Stimulated activated CD8-positive, alpha-beta memory T cell treated with anti-CD3 and anti-CD28 coated beads, Interleukin-2, amount 100 ng/mL, for 1 hour (primary cell): ENCODE results near the gene NEMF.
"Not testable (repeated sequence)": the region's sequence is repeated elsewhere in the genome, so short reads cannot be mapped to it uniquely, and the experiment has no call there.

ENCODE experiments used
- DNase-seq, 2 donors: peaks; one replicate each; pipeline ENCODE4 v3.0.0-alpha.2; 2020; ENCODE audit warnings: low read depth in 2 of 2

Gene NEMF

GRCh38 chr14:49880267-49881064 lies 27.9 kb upstream of the NEMF start:
- DNase-seq = no peak

- DNase-seq = no peak
Measured at GRCh38 chr14:49879646-49880204, 27.1 kb upstream of the NEMF start.

- no peak for DNase-seq
Measured at GRCh38 chr14:49876563-49877127, 24.1 kb upstream of the NEMF start.

GRCh38 chr14:49875640-49876198 lies 23.1 kb upstream of the NEMF start:
- DNase-seq = no peak

DNA sequence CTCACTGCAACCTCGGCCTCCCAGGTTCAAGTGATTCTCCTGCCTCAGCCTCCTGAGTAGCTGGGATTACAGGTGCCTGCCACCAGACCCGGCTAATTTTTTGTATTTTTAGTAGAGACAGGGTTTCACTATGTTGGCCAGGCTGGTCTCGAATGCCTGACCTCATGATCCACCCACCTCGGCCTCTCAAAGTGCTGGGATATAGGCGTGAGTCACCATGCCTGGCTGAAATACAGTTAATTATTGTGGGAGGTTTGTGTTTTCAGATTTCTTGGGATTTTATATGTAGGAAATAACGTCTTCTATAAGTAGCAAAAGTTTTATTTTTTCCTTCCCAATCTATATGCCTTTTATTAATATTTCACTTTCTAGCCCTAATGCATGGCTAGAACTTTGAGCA lies 21.0 kb upstream of the NEMF start:
- DNase-seq = not testable (repeated sequence)

DNA sequence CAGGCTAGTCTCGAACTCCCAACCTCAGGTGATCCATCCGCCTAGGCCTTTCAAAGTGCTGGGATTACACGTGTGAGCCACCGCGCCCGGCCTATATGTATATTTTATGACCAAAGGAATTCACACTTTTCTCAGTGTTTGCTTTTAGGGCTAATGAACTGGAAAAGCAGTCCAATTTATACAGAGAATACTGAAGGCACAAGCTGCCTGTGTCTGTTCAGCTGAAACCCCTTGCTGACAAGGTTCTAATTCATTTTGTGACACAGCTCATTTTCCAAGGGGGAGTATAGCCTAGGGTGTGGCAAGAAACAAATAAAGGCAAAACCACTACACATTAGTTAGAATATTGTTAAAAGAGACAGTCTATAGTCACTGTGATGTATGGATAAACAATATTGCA lies 18.3 kb upstream of the NEMF start:
- no peak for DNase-seq

GRCh38 chr14:49868720-49869114 lies 16.1 kb upstream of the NEMF start:
- no peak for DNase-seq

DNA sequence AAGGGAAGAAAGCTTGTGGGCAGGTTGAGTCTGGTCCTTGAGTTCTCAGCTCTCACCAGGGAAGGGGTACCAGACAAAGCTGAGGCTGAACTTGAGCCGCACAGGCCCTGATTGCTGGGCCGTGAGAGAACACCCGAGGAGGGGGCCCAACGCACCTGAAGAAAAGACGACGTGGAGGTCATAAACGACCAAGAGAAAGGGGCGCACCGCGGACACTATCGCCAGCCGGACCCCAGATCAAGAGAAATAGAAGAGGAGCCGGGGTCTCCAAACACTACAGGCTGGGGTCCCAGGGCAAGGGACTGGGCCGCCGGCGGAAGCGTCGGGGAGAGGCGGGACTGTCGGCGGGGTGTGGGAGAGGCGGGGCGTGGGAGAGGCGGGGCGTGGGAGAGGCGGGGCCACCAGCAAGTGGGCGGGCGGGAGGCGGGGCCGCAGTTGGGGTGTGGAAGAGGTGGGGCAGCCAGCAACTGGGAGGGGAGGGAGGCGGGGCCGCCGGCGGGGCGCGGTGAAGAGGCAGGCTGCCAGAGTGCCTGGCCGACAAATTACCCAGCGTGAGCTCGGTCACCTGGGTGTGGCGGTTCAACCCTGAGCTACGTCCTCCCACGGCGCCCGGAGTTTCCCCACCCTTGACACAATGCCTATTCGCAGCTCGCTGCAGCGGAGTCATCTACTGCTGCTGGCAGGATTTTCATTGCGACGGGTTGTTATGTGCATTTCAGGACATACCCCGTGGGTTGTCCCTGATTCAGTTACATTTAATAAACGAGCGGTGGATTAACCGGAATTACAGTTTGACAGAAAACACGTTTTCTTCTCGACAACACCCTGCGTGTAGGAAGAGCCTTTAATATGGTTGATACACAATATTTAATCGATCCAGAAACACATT lies 15.5 kb upstream of the NEMF start:
- peak; percentile 96 to 98 for DNase-seq

DNA sequence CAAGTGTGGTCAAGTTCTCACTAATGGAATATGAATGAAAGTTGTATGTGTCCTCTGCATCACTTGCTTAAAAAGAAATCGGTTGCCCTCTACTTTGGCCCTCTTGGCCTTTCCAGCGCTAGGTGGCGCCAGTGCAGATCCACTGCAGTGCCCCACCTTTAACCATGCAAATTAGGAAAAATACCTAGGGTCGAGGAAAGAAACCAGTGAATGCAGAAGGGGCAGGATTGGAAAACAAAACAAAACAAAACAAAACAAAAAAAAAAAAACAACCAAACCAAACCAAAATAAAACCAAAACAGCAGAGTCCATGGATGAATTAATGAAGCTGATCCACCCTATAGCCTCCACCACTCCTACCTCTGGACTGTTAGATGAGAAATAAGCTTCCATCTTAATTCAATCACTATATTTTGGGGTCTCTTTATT lies 12.9 kb upstream of the NEMF start:
- DNase-seq = peak; percentile 62 to 66

- DNase-seq = no peak
Measured at GRCh38 chr14:49863487-49864281, 11.1 kb upstream of the NEMF start.

DNA sequence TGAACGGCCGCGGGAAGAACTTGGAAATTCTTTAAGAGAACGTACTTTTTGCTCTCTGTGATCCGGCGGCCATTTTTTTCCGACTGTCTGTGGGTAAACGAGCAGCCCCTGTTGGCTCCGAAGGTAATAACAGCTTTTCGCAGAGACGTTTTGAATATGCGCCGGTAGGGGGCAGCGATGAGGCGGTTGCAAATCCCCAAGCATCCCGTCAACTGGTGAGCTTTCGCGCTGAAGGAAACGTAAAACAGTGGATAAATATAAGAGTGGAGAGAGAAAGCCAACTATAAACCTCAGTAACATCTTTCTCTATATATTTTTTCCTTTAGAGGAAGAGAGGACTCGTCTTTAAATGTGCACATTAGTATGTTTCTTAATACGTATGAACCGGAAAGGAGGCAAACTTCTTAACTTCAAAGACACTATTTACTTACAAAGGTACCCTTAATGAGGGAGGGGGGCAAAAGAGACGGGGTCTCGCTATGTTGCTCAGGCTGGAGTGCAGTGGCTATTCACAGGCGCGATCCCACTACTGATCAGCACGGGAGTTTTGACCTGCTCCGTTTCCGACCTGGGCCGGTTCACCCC lies 9.6 kb upstream of the NEMF start:
- DNase-seq = peak; percentile 70 to 72

- DNase-seq = peak; percentile 33 to 46
Measured at GRCh38 chr14:49861699-49862088, 9.1 kb upstream of the NEMF start.

GRCh38 chr14:49860988-49861698 lies 8.6 kb upstream of the NEMF start:
- no peak for DNase-seq

DNA sequence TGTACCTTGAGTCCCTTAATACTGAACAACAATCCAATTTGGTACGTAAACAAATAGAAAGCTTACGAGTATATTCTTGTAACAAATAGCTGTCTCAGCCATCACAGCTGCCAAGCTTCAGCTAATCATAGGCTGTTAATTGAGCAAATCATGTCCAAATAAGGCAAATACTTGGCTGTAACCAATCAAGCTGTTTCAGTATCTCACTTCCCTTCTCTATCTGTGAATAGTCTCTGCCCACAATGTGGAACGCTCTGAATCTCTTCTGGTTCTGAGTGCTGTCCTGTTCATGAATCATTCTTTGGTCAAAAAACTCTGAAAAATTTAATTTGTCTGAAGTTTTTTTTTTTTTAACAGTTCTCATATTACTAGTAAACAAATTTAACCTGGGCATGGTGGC lies 5.8 kb upstream of the NEMF start:
- no peak for DNase-seq

DNA sequence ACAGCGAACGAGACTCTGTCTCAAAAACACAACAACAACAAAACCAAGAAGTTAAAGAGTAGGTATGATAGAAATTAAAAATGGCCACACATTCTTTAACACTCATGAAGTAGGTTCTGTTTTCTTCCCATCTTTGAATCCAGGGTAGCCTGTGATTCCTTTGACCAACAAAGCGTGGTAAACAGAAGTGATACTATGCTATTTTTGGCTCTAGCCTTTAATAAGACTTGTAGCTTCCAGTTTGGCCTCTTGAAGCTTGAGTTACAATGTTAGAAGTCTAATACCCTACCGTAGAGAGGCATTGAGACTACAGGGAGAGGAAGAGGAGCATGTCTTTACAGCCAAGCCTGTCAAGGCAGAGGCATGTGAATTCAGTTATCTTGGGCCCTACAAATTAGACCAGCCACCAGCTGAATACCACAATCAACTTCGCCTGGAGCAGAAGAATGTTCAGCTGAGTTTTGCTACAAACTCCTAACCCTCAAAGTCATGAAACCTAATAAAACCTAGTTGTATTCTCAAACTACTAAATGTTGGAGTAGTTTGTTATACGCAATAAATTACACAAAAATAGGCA lies 4.9 kb upstream of the NEMF start:
- no peak for DNase-seq

DNA sequence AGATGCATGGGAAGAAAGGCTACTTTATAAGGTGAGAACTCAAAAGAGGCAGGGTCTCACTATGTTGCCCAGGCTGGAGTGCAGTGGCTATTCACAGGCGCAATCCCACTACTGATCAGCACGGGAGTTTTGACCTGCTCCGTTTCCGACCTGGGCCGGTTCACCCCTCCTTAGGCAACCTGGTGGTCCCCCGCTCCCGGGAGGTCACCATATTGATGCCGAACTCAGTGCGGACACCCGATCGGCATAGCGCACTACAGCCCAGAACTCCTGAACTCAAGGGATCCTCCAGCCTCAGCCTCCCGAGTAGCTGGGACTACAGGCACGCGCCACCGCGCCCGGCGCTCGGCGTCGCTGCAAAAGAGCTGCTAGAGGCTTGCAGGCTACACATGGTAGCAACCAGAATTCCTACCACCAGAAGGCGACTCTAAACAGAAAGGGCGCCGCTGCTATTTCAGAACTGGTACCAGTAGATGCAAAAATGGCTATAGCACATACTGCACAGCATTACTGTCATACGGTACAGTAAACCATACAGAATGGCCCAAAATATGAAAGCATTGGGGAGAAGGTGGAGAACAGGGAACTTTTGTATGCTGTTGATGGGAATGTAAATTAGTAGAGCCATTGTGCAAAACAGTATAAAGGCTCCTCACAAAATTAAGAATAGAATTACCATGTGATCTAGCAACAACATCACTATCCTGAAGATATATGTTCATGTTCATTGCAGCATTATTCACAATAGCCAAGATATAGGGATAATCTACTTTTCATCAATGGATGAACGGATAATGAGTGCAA lies 1.2 kb upstream of the NEMF start:
- DNase-seq = peak; percentile 45 to 49

- no peak for DNase-seq
Measured at GRCh38 chr14:49853158-49853477, 530 bp upstream of the NEMF start.

DNA sequence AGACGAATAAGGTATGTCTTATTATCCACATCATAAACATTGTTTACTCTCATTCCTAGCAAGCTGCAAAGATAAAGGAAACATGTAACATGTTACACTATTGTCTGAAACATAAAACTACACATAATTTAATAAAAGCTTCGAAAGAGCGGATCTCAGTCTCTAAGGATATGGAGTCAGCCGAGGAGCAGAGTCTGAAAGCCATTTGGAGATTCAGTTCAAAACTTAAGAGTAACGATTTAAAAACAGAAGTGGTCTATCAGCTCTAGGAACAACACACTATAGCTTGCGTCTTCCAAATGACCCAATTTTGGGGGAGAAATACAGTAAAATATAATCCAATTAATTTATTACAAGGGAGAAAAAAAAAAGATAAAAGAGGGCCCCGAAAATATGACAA lies 775 bp downstream of the NEMF start:
- no peak for DNase-seq

DNA sequence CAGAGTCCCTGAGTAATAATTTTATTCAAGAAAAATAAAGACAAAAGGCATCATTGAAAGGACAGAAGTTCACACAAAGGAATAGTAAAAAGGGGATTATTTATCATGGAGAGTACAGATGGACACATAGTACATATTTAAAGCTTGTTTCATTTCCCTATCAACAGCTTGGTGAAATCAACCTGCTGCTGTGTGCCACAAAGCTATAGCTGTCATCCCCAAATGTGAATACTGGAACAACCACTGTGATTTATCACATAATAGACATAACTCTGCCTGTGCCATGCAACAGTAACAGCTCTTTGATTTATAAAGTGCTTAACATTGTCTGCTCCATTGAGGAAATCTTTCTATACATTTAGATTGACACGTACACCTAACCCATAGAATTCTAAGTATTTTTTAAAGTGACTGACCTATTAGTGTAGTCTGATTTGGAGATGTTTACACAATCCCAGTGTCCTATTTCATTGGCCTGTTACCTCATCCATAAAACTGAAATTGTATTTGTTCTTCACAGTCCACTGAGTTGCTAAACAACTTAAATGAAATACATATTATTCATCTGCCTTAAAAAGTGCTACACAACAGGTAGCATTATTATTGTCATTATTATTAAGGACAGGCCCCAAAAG lies 3.3 kb downstream of the NEMF start:
- DNase-seq = no peak
